ENCODE results near the gene ACSS3. TPM values are rescaled to one million over a fixed set of nuclear protein-coding genes. Genes with fewer than 3 reads are reported as not detected.

ACSS3 gene
- total RNA-seq, 2 donors from 2014 or later = not detected

DNA sequence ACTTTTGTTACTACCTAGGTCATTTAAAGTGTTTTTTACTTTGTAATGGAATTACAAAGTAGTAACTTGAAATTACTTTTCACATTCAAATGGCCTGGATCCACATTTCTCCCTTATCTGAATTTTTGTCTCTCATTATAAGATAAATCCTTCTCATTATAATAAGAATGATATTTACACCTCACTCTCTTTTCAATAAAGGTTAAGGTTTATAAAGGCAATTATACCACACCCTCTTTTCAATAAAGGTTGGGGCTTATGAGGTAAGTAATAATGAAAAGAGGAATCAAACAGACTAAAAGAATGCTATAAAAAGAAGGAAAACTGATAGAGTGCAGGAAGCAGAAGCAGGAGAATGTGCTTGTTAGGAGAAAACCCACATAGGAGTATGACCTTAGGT is 210.8 kb downstream of the ACSS3 start:
- Mint-ChIP-seq H3K9me3 (peaks cover 4 to 5% of the 10 kb centered on the region in 2 donors), H3K27ac (no peak overlapping the region), H3K36me3 (no peaks in the 10 kb centered on the region)
- ATAC-seq (no peak), DNase-seq (ENCODE audit: low spot score in 2 of 2) (no peak)

GRCh38 chr12:81294325-81295190 is 216.7 kb downstream of the ACSS3 start:
- Mint-ChIP-seq H3K9me3 (peaks cover 8 to 10% of the 10 kb centered on the region in 2 donors), H3K36me3 (no peaks in the 10 kb centered on the region), H3K27ac (no peak overlapping the region)
- ATAC-seq = no peak
- no peak for DNase-seq (ENCODE audit: low spot score in 2 of 2)

GRCh38 chr12:81295251-81295650 is 217.4 kb downstream of the ACSS3 start:
- peaks cover 6 to 7% of the 10 kb centered on the region in 2 donors for H3K9me3 Mint-ChIP-seq
- ATAC-seq (no peak), DNase-seq (ENCODE audit: low spot score in 2 of 2) (no peak)
- H3K27ac Mint-ChIP-seq = no peak overlapping the region
- no peaks in the 10 kb centered on the region for H3K36me3 Mint-ChIP-seq

DNA sequence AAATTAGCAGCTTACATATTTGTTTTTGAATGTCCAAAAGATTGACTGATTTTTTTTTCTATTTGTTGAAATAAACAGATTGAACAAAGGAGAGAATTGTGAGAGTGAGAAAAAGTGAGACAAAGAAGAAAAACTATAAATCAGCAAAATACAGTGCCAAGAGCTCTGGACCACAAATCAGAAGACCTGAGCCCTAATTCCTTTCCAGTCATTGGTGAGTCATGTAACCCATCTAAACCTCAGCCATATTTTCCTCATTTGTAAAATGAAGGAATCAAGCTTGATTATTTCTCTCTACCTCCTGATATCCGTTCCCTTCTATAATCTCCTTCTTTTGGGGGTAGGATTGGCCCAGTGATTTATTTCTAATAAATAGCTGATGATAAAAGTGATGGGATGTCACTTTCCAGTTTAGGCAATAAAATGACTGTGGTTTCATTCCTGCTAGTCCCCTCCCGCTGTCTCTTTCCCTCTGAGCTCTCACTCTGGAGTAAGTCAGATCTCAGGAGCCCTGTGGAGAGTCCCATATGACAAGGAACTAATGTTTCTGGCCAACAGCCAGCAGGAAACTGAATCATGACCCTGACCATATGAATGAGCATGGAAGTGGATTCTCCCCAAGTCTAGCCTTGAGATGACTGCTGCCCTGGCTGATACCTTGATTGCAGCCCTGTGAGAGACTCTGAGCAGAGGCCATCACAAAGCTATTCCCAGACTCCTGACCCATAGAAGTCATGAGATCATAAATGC is 218.9 kb downstream of the ACSS3 start:
- no peak for DNase-seq (ENCODE audit: low spot score in 2 of 2)
- Mint-ChIP-seq H3K27ac (no peak overlapping the region), H3K36me3 (no peaks in the 10 kb centered on the region), H3K9me3 (peaks cover 6 to 8% of the 10 kb centered on the region in 2 donors)
- ATAC-seq = no peak

DNA sequence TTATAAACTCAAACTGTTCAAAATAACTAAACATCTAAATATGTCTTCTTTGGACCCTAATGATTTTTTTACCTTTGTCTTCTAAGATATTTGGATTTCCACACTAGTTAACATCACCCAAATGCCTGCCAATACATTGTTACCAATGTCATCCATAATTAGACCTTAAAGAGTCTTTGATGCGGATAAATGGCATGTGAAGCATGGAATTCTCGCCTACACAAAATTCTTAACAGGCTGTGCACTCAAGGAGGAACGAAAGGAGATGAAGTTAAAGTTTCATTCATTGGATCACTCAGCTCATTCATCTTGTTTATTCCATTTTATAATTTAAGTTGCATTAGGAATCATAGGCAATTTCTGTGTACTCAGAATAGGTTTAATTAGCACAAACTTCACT is 219.7 kb downstream of the ACSS3 start:
- Mint-ChIP-seq H3K9me3 (peaks cover 6 to 9% of the 10 kb centered on the region in 2 donors), H3K36me3 (no peaks in the 10 kb centered on the region), H3K27ac (no peak overlapping the region)
- ATAC-seq (no peak), DNase-seq (ENCODE audit: low spot score in 2 of 2) (no peak)

- peaks cover 5 to 11% of the 10 kb centered on the region in 2 donors for H3K9me3 Mint-ChIP-seq
- no peak for ATAC-seq
- no peaks in the 10 kb centered on the region for H3K36me3 Mint-ChIP-seq
- no peak overlapping the region for H3K27ac Mint-ChIP-seq
- no peak for DNase-seq (ENCODE audit: low spot score in 2 of 2)
These were observed 222.6 kb downstream of the ACSS3 start for GRCh38 chr12:81300454-81300853.

GRCh38 chr12:81303935-81304334 is 226.1 kb downstream of the ACSS3 start:
- DNase-seq (ENCODE audit: low spot score in 2 of 2) (no peak), ATAC-seq (no peak)
- H3K9me3 Mint-ChIP-seq = peaks cover 11 to 16% of the 10 kb centered on the region in 2 donors
- no peaks in the 10 kb centered on the region for H3K36me3 Mint-ChIP-seq
- H3K27ac Mint-ChIP-seq = no peak overlapping the region

Other genes starting within 250 kb of the ACSS3 start
- gene LIN7A, start 140.1 kb upstream of the ACSS3 start, total RNA-seq = not detected